Measurements from ENCODE around the gene DTNBP1.

DNA sequence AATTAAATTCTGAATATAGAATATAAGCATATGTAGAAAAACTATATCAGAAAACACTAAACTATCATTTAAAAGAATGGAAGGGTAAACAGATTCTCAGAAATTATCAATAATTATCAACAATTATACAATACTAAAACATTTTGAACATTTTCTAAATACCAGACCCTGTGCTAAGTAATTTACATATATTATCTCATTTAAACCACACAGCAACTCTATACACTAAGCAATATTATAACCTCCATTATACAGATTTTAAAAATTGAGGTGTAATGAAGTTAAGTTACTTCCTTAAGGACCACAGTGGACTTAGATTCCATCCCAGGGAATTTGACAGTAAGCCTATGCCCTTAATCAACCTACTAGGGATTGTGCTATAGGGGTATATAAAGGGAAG is 33.3 kb downstream of the DTNBP1 start:
- TF ChIP-seq, protein P1, sequence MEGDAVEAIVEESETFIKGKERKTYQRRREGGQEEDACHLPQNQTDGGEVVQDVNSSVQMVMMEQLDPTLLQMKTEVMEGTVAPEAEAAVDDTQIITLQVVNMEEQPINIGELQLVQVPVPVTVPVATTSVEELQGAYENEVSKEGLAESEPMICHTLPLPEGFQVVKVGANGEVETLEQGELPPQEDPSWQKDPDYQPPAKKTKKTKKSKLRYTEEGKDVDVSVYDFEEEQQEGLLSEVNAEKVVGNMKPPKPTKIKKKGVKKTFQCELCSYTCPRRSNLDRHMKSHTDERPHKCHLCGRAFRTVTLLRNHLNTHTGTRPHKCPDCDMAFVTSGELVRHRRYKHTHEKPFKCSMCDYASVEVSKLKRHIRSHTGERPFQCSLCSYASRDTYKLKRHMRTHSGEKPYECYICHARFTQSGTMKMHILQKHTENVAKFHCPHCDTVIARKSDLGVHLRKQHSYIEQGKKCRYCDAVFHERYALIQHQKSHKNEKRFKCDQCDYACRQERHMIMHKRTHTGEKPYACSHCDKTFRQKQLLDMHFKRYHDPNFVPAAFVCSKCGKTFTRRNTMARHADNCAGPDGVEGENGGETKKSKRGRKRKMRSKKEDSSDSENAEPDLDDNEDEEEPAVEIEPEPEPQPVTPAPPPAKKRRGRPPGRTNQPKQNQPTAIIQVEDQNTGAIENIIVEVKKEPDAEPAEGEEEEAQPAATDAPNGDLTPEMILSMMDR (IDR thresholded peaks at IDR 0.05), result no peak
- TF ChIP-seq POLR2A (IDR thresholded peaks at IDR 0.05), result no peak
